Esophagus muscularis mucosa (tissue), 4 donors: Measurements from ENCODE around the gene FBXL4. TPM values are rescaled to one million over a fixed set of nuclear protein-coding genes. Genes with fewer than 3 reads are reported as not detected.

Experiments
- DNase-seq: peaks from one replicate; pipeline ENCODE4 v3.0.0-alpha.2; 2017; ENCODE audit errors: extremely low spot score
- H3K27ac ChIP-seq, 4 donors: fragments of 200-600 bp; sonication (generic); replicated peaks in 1 of 4; 1 replicate in 3 of 4; 2 replicates in 1 of 4; pipeline ENCODE4 v1.5.1; 2016 to 2019; ENCODE audit warnings: mild to moderate bottlenecking in 1 of 4
- H3K27me3 ChIP-seq, 4 donors: fragments of 200-600 bp; sonication (generic); one replicate each; pipeline versions ENCODE4 v1.5.1 to v1.6.0; 2016 to 2019
- H3K36me3 ChIP-seq, 4 donors: fragments of 200-600 bp; sonication (generic); one replicate each; pipeline ENCODE4 v1.5.1; 2016 to 2019
- H3K4me1 ChIP-seq, 4 donors: fragments of 200-600 bp; sonication (generic); one replicate each; pipeline ENCODE4 v1.5.1; 2016 to 2019
- H3K4me3 ChIP-seq, 4 donors: fragments of 200-600 bp; sonication (generic); 1 replicate in 2 of 4; 2 replicates in 2 of 4; pipeline ENCODE4 v1.5.1; 2016 to 2019; ENCODE audit warnings: mild to moderate bottlenecking in 4 of 4, moderate library complexity in 1 of 4
- H3K9me3 ChIP-seq, 4 donors: fragments of 200-600 bp; sonication (generic); 1 replicate in 3 of 4; 2 replicates in 1 of 4; pipeline ENCODE4 v1.5.1; 2016 to 2019
- CTCF ChIP-seq, 3 experiments: fragments of 200-600 bp in 2 of 3; fragments of 450-650 bp in 1 of 3; sonication (generic) in 2 of 3; IDR thresholded peaks; one replicate each; pipeline ENCODE4 v1.5.1; 2017 to 2019; ENCODE audit warnings: antibody characterized with exemption in 3 of 3, mild to moderate bottlenecking in 2 of 3, moderate library complexity in 1 of 3
- EP300 ChIP-seq: sonication (generic); formaldehyde crosslinking; IDR thresholded peaks from one replicate; pipeline ENCODE4 v1.6.1; 2017; ENCODE audit warnings: antibody characterized with exemption
- POLR2A ChIP-seq: fragments of 450-650 bp; IDR thresholded peaks from one replicate; pipeline ENCODE4 v1.6.1; 2017; ENCODE audit warnings: antibody characterized with exemption, moderate library complexity, mild to moderate bottlenecking, low read depth
- POLR2AphosphoS5 ChIP-seq, 2 donors: sonication (generic); formaldehyde crosslinking; IDR thresholded peaks; one replicate each; pipeline ENCODE4 v1.6.1; 2017; ENCODE audit warnings: antibody characterized with exemption in 2 of 2
- WGBS: methylation state at CpG from one replicate; pipeline ENCODE4 v1.1.5; 2018; 5-methylcytosine and 5-hydroxymethylcytosine counted together
- intact Hi-C: fragments of 100-400 bp; cut with DNase I; formaldehyde crosslinking; loops from one replicate; pipeline ENCODE4 v1.15.1; 2023
- total RNA-seq, 4 donors: library from RNA; depleted of rRNA; stranded (reverse); fragments of >200 nt; gene quantifications; one replicate each; pipeline versions ENCODE4 v1.1.0 to v1.2.1, GENCODE V29; 2016

FBXL4 gene
- total RNA-seq, 4 donors from 2014 or later: 11.8 to 17.8 (median 15.6) TPM

DNA sequence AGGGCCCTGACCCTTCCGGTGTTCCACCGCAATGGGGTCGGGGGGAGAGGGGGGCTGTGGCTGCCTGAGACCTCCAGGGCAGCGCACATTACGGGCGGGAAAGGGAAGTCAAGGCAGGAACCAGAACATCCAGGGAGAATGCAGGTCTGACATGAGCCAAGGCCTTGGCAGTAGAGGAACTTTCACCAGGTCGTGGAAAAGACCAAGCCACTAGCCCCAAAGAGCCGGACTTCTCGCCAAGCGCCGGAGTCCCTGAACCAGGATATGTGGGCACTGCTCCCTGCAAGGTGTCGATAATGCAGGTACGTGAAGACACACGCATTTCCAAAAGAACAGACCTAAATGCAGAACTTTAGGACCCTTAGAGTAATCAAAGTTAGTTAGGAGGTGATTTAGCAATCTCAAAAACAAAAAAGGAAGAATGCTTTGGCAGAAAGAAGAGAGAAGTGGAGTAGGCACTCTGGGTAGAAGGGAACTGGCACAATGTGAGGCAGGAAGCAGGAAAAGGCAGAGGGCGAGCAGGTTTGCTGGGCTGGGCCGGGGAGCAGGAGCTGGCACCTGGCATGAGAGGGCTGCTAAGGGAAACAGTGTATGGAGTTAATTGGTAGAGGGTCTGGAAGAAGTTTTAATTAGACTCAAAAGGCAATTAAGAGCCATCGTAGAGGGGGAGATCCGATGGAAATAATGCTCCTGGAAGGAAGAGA is 99.1 kb downstream of the FBXL4 start:
- no peak for TF ChIP-seq POLR2AphosphoS5 (IDR thresholded peaks at IDR 0.05)
- TF ChIP-seq POLR2A: no peak
- no peak for TF ChIP-seq CTCF (IDR thresholded peaks at IDR 0.05)
- no peak for TF ChIP-seq EP300
- intact Hi-C loops: no loop called here
- WGBS: 56% methylated on average over 18 of the region's 18 CpGs
- Histone ChIP-seq H3K4me1 (peaks cover 23 to 38% (median 33%) of the 10 kb centered on the region in 4 donors), H3K36me3 (no peaks in the 10 kb centered on the region), H3K27ac (no peak overlapping the region), H3K9me3 (no peaks in the 10 kb centered on the region), H3K4me3 (no peak overlapping the region), H3K27me3 (peaks cover 4 to 58% (median 43%) of the 10 kb centered on the region in 4 donors)
- no peak for DNase-seq

DNA sequence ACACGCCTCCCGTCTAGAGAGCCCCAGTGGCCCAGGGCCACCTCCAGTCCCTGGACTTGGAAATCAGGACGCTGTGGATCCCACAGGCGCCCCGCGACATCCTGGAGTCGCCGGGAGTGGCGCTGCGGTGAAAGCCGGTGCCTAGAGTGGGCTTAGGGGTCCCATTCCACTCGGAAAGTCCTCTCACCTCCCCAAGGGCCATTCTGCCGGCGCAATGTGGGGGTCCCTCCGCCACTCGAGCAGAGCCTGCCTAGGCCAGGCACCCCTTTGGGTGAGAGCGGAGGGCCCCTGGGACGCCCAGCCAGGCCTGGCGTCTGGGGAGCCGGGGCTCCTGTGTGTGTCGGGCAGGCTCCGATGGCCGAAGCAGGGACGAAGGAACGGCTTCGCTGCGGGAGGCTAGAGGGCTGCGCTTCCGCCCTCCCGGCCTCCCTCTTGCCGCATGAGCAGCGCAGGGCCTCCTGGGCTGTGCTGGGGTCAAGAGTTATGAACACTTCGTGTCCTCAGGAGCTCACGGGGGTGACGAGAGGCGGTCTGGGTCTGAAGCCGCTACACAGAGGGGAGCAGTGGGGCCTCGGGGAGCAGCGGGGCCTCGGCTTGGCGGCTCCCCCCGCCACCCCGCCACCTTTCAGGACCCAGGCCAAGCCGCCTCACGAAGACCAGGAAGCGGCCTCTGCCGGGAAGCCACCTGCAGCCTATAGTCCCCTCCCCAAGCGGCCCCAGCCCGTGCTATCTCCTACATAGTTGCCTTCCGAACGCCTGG is 99.8 kb downstream of the FBXL4 start:
- H3K27ac ChIP-seq: no peak overlapping the region
- peak overlapping the region; percentile 1 to 23 (median 16) for H3K4me3 ChIP-seq
- H3K4me1 ChIP-seq: peaks cover 25 to 45% (median 39%) of the 10 kb centered on the region in 4 donors
- intact Hi-C loops: no loop called here
- 9% methylated on average over 28 of the region's 51 CpGs for WGBS
- no peak for DNase-seq
- H3K27me3 ChIP-seq: peaks cover 4 to 66% (median 50%) of the 10 kb centered on the region in 4 donors
- TF ChIP-seq POLR2A (no peak), CTCF (IDR thresholded peaks at IDR 0.05) (no peak), EP300 (no peak), POLR2AphosphoS5 (IDR thresholded peaks at IDR 0.05) (no peak)
- H3K9me3 ChIP-seq: no peaks in the 10 kb centered on the region
- no peaks in the 10 kb centered on the region for H3K36me3 ChIP-seq

GRCh38 chr6:98847416-98847778 is 100.3 kb downstream of the FBXL4 start:
- intact Hi-C loops: no loop called here
- no peak for DNase-seq
- peaks cover 4 to 71% (median 56%) of the 10 kb centered on the region in 4 donors for H3K27me3 ChIP-seq
- 28% methylated on average over 10 of the region's 11 CpGs for WGBS
- H3K36me3 ChIP-seq: no peaks in the 10 kb centered on the region
- H3K27ac ChIP-seq: no peak overlapping the region
- peaks cover 25 to 51% (median 40%) of the 10 kb centered on the region in 4 donors for H3K4me1 ChIP-seq
- H3K4me3 ChIP-seq: no peak overlapping the region
- TF ChIP-seq POLR2A: no peak
- TF ChIP-seq CTCF (IDR thresholded peaks at IDR 0.05): no peak
- TF ChIP-seq POLR2AphosphoS5 (IDR thresholded peaks at IDR 0.05): no peak
- TF ChIP-seq EP300: no peak
- H3K9me3 ChIP-seq: no peaks in the 10 kb centered on the region

DNA sequence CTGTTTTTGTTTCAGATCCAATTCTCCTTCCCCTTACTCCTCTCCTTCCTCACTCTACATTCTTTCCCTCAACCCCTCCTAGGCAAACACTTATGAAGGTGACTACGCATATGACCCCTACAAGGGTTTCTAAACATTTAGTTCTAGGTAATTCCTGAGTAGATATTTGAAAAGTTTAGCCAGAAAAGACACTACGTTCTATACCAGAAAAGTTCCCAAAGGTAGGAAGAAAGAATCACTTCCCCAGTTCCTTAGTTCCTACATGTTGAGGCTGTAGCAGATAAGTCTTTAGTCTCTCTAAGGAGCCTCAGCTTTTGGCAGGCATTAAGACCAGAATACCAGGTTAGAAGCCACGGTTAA is 101.7 kb downstream of the FBXL4 start:
- intact Hi-C loops: no loop called here
- no peak for DNase-seq
- no peak for TF ChIP-seq POLR2A
- TF ChIP-seq CTCF (IDR thresholded peaks at IDR 0.05): no peak
- TF ChIP-seq EP300: no peak
- no peak for TF ChIP-seq POLR2AphosphoS5 (IDR thresholded peaks at IDR 0.05)
- Histone ChIP-seq H3K27ac (no peak overlapping the region), H3K27me3 (peaks cover 4 to 85% (median 69%) of the 10 kb centered on the region in 4 donors), H3K4me3 (no peak overlapping the region), H3K36me3 (no peaks in the 10 kb centered on the region), H3K4me1 (peaks cover 25 to 54% (median 41%) of the 10 kb centered on the region in 4 donors), H3K9me3 (no peaks in the 10 kb centered on the region)
- WGBS: 63% methylated on average over 3 of the region's 3 CpGs
